Measurements from ENCODE around the gene TMEM255B.
A peak's percentile ranks its signal among the peaks of the same experiment; 100 is the strongest.

The TMEM255B gene

DNA sequence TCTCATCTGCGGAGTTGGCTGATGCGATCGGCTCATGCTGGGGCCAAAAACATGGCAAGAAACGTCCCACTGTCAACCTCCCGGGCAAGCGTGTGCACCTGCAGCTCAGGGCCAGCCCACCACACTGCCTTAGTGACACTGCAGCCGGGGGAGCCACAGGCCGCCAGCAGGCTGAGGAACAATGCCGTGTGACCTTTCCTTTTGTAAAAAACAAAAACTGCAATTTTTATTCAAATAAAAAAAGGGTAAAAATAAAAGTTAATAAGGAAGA lies 18.8 kb upstream of the TMEM255B start:
- H2AFZ ChIP-seq (ENCODE audit: low read depth, low read length) = no peak overlapping the region
- H2BK5ac ChIP-seq (ENCODE audit: low read depth, low read length, poor library complexity, severe bottlenecking) = no peak overlapping the region
- peaks cover 13 to 64% of the 10 kb centered on the region in 2 experiments for H3K27me3 ChIP-seq (ENCODE audit: control insufficient read depth in 1 of 2, insufficient read depth in 1 of 2, low read length in 2 of 2)
- H3K4me2 ChIP-seq (ENCODE audit: low read length, poor library complexity, severe bottlenecking) = no peak overlapping the region
- H3K4ac ChIP-seq (ENCODE audit: low read depth in 1 of 2, low read length in 2 of 2) = no peak overlapping the region
- H3K18ac ChIP-seq (ENCODE audit: low read depth in 1 of 2, low read length in 2 of 2) = no peak overlapping the region
- no peak overlapping the region for H2BK15ac ChIP-seq (ENCODE audit: low read depth, poor library complexity, severe bottlenecking)
- H3K9ac ChIP-seq (ENCODE audit: low read length) = no peak overlapping the region
- no peak overlapping the region for H4K91ac ChIP-seq (ENCODE audit: low read length)
- H2BK12ac ChIP-seq (ENCODE audit: low read length in 2 of 2) = no peak overlapping the region
- H3K36me3 ChIP-seq (ENCODE audit: control insufficient read depth in 1 of 2, insufficient read depth in 2 of 2, low read depth in 1 of 2, low read length in 2 of 2) = no peaks in the 10 kb centered on the region
- H4K8ac ChIP-seq (ENCODE audit: low read length) = no peak overlapping the region
- no peak overlapping the region for H3K14ac ChIP-seq (ENCODE audit: low read length in 2 of 2)
- H3K9me3 ChIP-seq (ENCODE audit: control insufficient read depth, low read length) = no peaks in the 10 kb centered on the region
- 84% methylated on average over 7 of the region's 9 CpGs for WGBS
- H3K4me1 ChIP-seq (ENCODE audit: control insufficient read depth, insufficient read depth, low read depth, low read length) = peaks cover 7% of the 10 kb centered on the region
- H2BK120ac ChIP-seq (ENCODE audit: low read depth, low read length) = no peak overlapping the region
- H3K27ac ChIP-seq (ENCODE audit: low read length, poor library complexity, severe bottlenecking) = no peak overlapping the region
- no peak overlapping the region for H3K23ac ChIP-seq (ENCODE audit: low read length in 2 of 2)
- H3K79me1 ChIP-seq (replicated peaks; ENCODE audit: low read length, poor library complexity, severe bottlenecking) = no peaks in the 10 kb centered on the region
- H2AK5ac ChIP-seq (ENCODE audit: low read length, severe bottlenecking) = no peak overlapping the region
- no peak for DNase-seq
- H3K4me3 ChIP-seq (ENCODE audit: insufficient read depth in 1 of 2, low read depth in 1 of 2, low read length in 2 of 2) = no peak overlapping the region

DNA sequence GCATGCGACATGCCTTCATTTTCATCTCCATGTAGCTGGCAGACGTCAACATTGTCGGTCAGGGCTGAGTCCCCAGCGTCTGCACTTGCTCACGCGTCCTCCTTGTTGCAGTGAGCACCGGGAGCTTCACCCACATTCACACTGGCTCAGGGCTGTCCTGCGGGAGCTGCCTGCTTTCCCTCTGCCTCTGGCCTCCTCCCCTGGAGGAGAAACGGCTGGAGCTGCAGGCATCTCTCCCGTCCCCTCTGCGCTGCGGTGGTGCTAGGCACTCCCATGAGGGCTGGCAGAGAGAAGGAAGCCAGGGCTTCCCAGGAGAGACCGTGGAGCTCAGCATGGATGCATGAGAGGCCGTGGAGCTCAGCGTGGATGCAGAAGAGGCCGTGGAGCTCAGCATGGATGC lies 18.4 kb upstream of the TMEM255B start:
- Histone ChIP-seq H3K14ac (ENCODE audit: low read length in 2 of 2) (no peak overlapping the region), H2AFZ (ENCODE audit: low read depth, low read length) (no peak overlapping the region), H3K27ac (ENCODE audit: low read length, poor library complexity, severe bottlenecking) (no peak overlapping the region), H3K23ac (ENCODE audit: low read length in 2 of 2) (no peak overlapping the region), H3K18ac (ENCODE audit: low read depth in 1 of 2, low read length in 2 of 2) (no peak overlapping the region), H2BK5ac (ENCODE audit: low read depth, low read length, poor library complexity, severe bottlenecking) (no peak overlapping the region), H3K4me2 (ENCODE audit: low read length, poor library complexity, severe bottlenecking) (no peak overlapping the region), H4K91ac (ENCODE audit: low read length) (no peak overlapping the region), H3K4me1 (ENCODE audit: control insufficient read depth, insufficient read depth, low read depth, low read length) (peaks cover 7% of the 10 kb centered on the region), H3K4me3 (ENCODE audit: insufficient read depth in 1 of 2, low read depth in 1 of 2, low read length in 2 of 2) (no peak overlapping the region), H2AK5ac (ENCODE audit: low read length, severe bottlenecking) (no peak overlapping the region), H3K9me3 (ENCODE audit: control insufficient read depth, low read length) (no peaks in the 10 kb centered on the region), H4K8ac (ENCODE audit: low read length) (no peak overlapping the region), H3K4ac (ENCODE audit: low read depth in 1 of 2, low read length in 2 of 2) (no peak overlapping the region), H2BK12ac (ENCODE audit: low read length in 2 of 2) (no peak overlapping the region), H2BK120ac (ENCODE audit: low read depth, low read length) (no peak overlapping the region), H3K9ac (ENCODE audit: low read length) (no peak overlapping the region), H2BK15ac (ENCODE audit: low read depth, poor library complexity, severe bottlenecking) (no peak overlapping the region), H3K27me3 (ENCODE audit: control insufficient read depth in 1 of 2, insufficient read depth in 1 of 2, low read length in 2 of 2) (peaks cover 13 to 60% of the 10 kb centered on the region in 2 experiments), H3K79me1 (replicated peaks; ENCODE audit: low read length, poor library complexity, severe bottlenecking) (no peaks in the 10 kb centered on the region), H3K36me3 (ENCODE audit: control insufficient read depth in 1 of 2, insufficient read depth in 2 of 2, low read depth in 1 of 2, low read length in 2 of 2) (no peaks in the 10 kb centered on the region)
- DNase-seq = no peak
- 82% methylated on average over 16 of the region's 16 CpGs for WGBS

DNA sequence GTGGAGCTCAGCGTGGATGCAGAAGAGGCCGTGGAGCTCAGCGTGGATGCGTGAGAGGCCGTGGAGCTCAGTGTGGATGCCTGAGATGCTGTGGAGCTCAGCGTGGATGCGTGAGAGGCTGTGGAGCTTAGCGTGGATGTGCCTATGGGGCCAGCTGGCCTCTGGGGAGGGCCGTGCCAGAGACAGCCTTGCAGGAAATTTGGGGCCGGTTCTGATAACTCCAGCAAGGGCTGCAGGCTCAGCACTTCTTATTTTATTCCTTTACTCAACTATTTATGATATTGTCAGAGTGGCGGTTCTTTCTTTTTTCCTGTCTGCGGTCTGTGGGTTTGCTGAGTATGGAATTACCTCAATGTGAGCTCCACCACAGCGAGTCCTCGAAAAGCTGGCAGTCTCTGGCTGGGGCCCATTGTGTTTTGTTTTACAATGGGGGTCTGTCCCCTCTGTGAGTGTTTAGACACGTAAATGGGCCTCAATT lies 17.8 kb upstream of the TMEM255B start:
- H4K8ac ChIP-seq (ENCODE audit: low read length) = no peak overlapping the region
- H3K9me3 ChIP-seq (ENCODE audit: control insufficient read depth, low read length) = no peaks in the 10 kb centered on the region
- no peak overlapping the region for H2BK15ac ChIP-seq (ENCODE audit: low read depth, poor library complexity, severe bottlenecking)
- no peak overlapping the region for H3K23ac ChIP-seq (ENCODE audit: low read length in 2 of 2)
- no peak overlapping the region for H2BK12ac ChIP-seq (ENCODE audit: low read length in 2 of 2)
- H3K79me1 ChIP-seq (replicated peaks; ENCODE audit: low read length, poor library complexity, severe bottlenecking) = no peaks in the 10 kb centered on the region
- H3K4me1 ChIP-seq (ENCODE audit: control insufficient read depth, insufficient read depth, low read depth, low read length) = peaks cover 7% of the 10 kb centered on the region
- no peak overlapping the region for H4K91ac ChIP-seq (ENCODE audit: low read length)
- no peak overlapping the region for H3K4ac ChIP-seq (ENCODE audit: low read depth in 1 of 2, low read length in 2 of 2)
- H3K36me3 ChIP-seq (ENCODE audit: control insufficient read depth in 1 of 2, insufficient read depth in 2 of 2, low read depth in 1 of 2, low read length in 2 of 2) = no peaks in the 10 kb centered on the region
- H2BK5ac ChIP-seq (ENCODE audit: low read depth, low read length, poor library complexity, severe bottlenecking) = no peak overlapping the region
- H3K14ac ChIP-seq (ENCODE audit: low read length in 2 of 2) = no peak overlapping the region
- H3K4me3 ChIP-seq (ENCODE audit: insufficient read depth in 1 of 2, low read depth in 1 of 2, low read length in 2 of 2) = no peak overlapping the region
- no peak overlapping the region for H3K27ac ChIP-seq (ENCODE audit: low read length, poor library complexity, severe bottlenecking)
- peaks cover 13 to 55% of the 10 kb centered on the region in 2 experiments for H3K27me3 ChIP-seq (ENCODE audit: control insufficient read depth in 1 of 2, insufficient read depth in 1 of 2, low read length in 2 of 2)
- H2AFZ ChIP-seq (ENCODE audit: low read depth, low read length) = no peak overlapping the region
- no peak overlapping the region for H2AK5ac ChIP-seq (ENCODE audit: low read length, severe bottlenecking)
- no peak overlapping the region for H2BK120ac ChIP-seq (ENCODE audit: low read depth, low read length)
- 89% methylated on average over 11 of the region's 15 CpGs for WGBS
- no peak for DNase-seq
- no peak overlapping the region for H3K4me2 ChIP-seq (ENCODE audit: low read length, poor library complexity, severe bottlenecking)
- no peak overlapping the region for H3K18ac ChIP-seq (ENCODE audit: low read depth in 1 of 2, low read length in 2 of 2)
- H3K9ac ChIP-seq (ENCODE audit: low read length) = no peak overlapping the region

GRCh38 chr13:113742000-113742441 lies 17.0 kb upstream of the TMEM255B start:
- H3K9me3 ChIP-seq (ENCODE audit: control insufficient read depth, low read length) = no peaks in the 10 kb centered on the region
- H2AFZ ChIP-seq (ENCODE audit: low read depth, low read length) = no peak overlapping the region
- H2BK15ac ChIP-seq (ENCODE audit: low read depth, poor library complexity, severe bottlenecking) = no peak overlapping the region
- no peaks in the 10 kb centered on the region for H3K36me3 ChIP-seq (ENCODE audit: control insufficient read depth in 1 of 2, insufficient read depth in 2 of 2, low read depth in 1 of 2, low read length in 2 of 2)
- DNase-seq = peak; percentile 19
- H3K79me1 ChIP-seq (replicated peaks; ENCODE audit: low read length, poor library complexity, severe bottlenecking) = no peaks in the 10 kb centered on the region
- H3K27me3 ChIP-seq (ENCODE audit: control insufficient read depth in 1 of 2, insufficient read depth in 1 of 2, low read length in 2 of 2) = peaks cover 10 to 47% of the 10 kb centered on the region in 2 experiments
- peaks cover 7% of the 10 kb centered on the region for H3K4me1 ChIP-seq (ENCODE audit: control insufficient read depth, insufficient read depth, low read depth, low read length)
- no peak overlapping the region for H3K23ac ChIP-seq (ENCODE audit: low read length in 2 of 2)
- H4K91ac ChIP-seq (ENCODE audit: low read length) = no peak overlapping the region
- no peak overlapping the region for H2BK12ac ChIP-seq (ENCODE audit: low read length in 2 of 2)
- no peak overlapping the region for H3K4me2 ChIP-seq (ENCODE audit: low read length, poor library complexity, severe bottlenecking)
- H2BK120ac ChIP-seq (ENCODE audit: low read depth, low read length) = no peak overlapping the region
- no peak overlapping the region for H4K8ac ChIP-seq (ENCODE audit: low read length)
- no peak overlapping the region for H2BK5ac ChIP-seq (ENCODE audit: low read depth, low read length, poor library complexity, severe bottlenecking)
- WGBS = 74% methylated on average over 14 of the region's 15 CpGs
- peak overlapping the region; percentile 23 for H3K9ac ChIP-seq (ENCODE audit: low read length)
- no peak overlapping the region for H3K4ac ChIP-seq (ENCODE audit: low read depth in 1 of 2, low read length in 2 of 2)
- H2AK5ac ChIP-seq (ENCODE audit: low read length, severe bottlenecking) = no peak overlapping the region
- no peak overlapping the region for H3K4me3 ChIP-seq (ENCODE audit: insufficient read depth in 1 of 2, low read depth in 1 of 2, low read length in 2 of 2)
- H3K18ac ChIP-seq (ENCODE audit: low read depth in 1 of 2, low read length in 2 of 2) = no peak overlapping the region
- H3K27ac ChIP-seq (ENCODE audit: low read length, poor library complexity, severe bottlenecking) = no peak overlapping the region
- H3K14ac ChIP-seq (ENCODE audit: low read length in 2 of 2) = no peak overlapping the region
